CD4-positive, alpha-beta T cell (primary cell): ENCODE data around the gene HDLBP. TPM values are rescaled to one million over a fixed set of nuclear protein-coding genes. Genes with fewer than 3 reads are reported as not detected.

ENCODE experiments used
- ATAC-seq: fragments of 200-7000 bp; cut with Tn5 transposase; one replicate; pipeline ENCODE4 v1.10.0; 2022; ENCODE audit warnings: mild to moderate bottlenecking; ENCODE audit not compliant: poor library complexity
- CTCF ChIA-PET: fragments of 350-600 bp; sonication (Branson Sonifier 250); formaldehyde crosslinking; loops from one replicate; lab custom pipeline; 2021; ENCODE audit warnings: antibody characterized with exemption, inconsistent platforms; lab: Charles Lee
- POLR2A ChIA-PET: fragments of 350-600 bp; sonication (Branson Sonifier 250); formaldehyde crosslinking; loops from one replicate; lab custom pipeline; 2021; ENCODE audit warnings: antibody characterized with exemption, inconsistent platforms; lab: Charles Lee
- DNase-seq, 14 experiments: peaks; one replicate each; pipeline ENCODE4 v3.0.0-alpha.2; 2013 to 2020; ENCODE audit warnings: mixed read lengths in 2 of 14
- H3K27ac ChIP-seq, 2 donors: one replicate each; pipeline versions ENCODE4 v1.5.1 to v1.7.0; 2013; ENCODE audit warnings: low read length in 2 of 2, low read depth in 1 of 2, mild to moderate bottlenecking in 1 of 2
- H3K27me3 ChIP-seq, 2 experiments: 1 replicate in 1 of 2; 2 replicates in 1 of 2; pipeline versions ENCODE4 v1.6.1 to v1.7.0; 2013; ENCODE audit warnings: low read length in 2 of 2, control low read depth in 1 of 2, mild to moderate bottlenecking in 1 of 2, moderate library complexity in 1 of 2; ENCODE audit not compliant: insufficient read depth in 2 of 2, control insufficient read depth in 1 of 2
- H3K36me3 ChIP-seq: one replicate; pipeline ENCODE4 v1.6.1; 2013; ENCODE audit warnings: low read length, control low read depth; ENCODE audit not compliant: insufficient read depth
- H3K4me1 ChIP-seq: one replicate; pipeline ENCODE4 v1.6.1; 2013; ENCODE audit warnings: low read length, control low read depth; ENCODE audit not compliant: insufficient read depth
- H3K4me3 ChIP-seq: one replicate; pipeline ENCODE4 v1.5.1; 2013; ENCODE audit warnings: mild to moderate bottlenecking, low read length, moderate library complexity
- H3K9me3 ChIP-seq, 2 experiments: 1 replicate in 1 of 2; 2 replicates in 1 of 2; pipeline versions ENCODE4 v1.6.1 to v1.7.0; 2013; ENCODE audit warnings: low read length in 2 of 2, mild to moderate bottlenecking in 2 of 2, control low read depth in 1 of 2, moderate library complexity in 1 of 2; ENCODE audit not compliant: control insufficient read depth in 1 of 2, insufficient read depth in 1 of 2
- H3K27ac Mint-ChIP-seq: one replicate; pipeline ENCODE4 v1.8.0; 2020; ENCODE audit warnings: mixed read lengths
- H3K27me3 Mint-ChIP-seq: one replicate; pipeline ENCODE4 v1.8.0; 2021; ENCODE audit warnings: mixed read lengths
- H3K36me3 Mint-ChIP-seq: one replicate; pipeline ENCODE4 v1.8.0; 2021; ENCODE audit warnings: low read depth, mixed read lengths
- H3K4me1 Mint-ChIP-seq: one replicate; pipeline ENCODE4 v1.8.0; 2021; ENCODE audit warnings: low read depth, mixed read lengths
- H3K4me3 Mint-ChIP-seq: one replicate; pipeline ENCODE4 v1.8.0; 2020; ENCODE audit warnings: mild to moderate bottlenecking, mixed read lengths
- H3K9me3 Mint-ChIP-seq: one replicate; pipeline ENCODE4 v1.8.0; 2020; ENCODE audit warnings: mixed read lengths
- CTCF ChIP-seq: fragments of 200-600 bp; IDR thresholded peaks from one replicate; pipeline ENCODE4 v1.8.0; 2022; ENCODE audit warnings: antibody characterized with exemption, mild to moderate bottlenecking
- intact Hi-C, 2 experiments: fragments of 100-400 bp; cut with DNase I in 1 of 2; cut with micrococcal nuclease in 1 of 2; formaldehyde crosslinking; loops; one replicate each; pipeline versions ENCODE4 v1.15.1 to v1.9.0; 2023 to 2025; cut with DNase I, micrococcal nuclease
- total RNA-seq, 174 experiments: library from RNA in 2 of 174; stranded (reverse) in 2 of 174; gene quantifications; one replicate each; pipeline ENCODE4 v1.2.3 and lab custom pipeline; 2021 to 2026

The HDLBP gene
- total RNA-seq, 2 experiments from 2014 or later = 82.0 to 97.9 TPM

DNA sequence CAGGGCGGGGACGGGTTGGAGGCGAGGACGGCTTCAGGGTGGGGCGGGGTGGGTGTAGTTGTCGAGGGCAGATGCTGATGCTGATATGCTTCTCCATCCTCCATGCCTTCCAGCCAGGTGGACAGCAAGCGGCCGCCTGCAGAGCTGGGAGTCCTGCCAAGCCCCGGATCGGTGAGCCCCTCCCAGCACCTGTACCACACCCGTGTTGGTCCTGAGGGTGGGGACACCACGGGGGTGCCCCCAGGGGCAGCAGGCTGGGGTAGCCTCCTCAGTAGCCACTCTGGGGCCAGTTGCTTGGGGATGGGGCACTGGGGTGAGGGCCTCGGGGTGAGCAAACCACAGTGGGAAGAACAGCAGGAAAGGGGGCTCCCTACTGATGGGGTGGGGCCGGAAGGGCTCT lies 124.4 kb downstream of the HDLBP start:
- H3K4me1 Mint-ChIP-seq = no peaks in the 10 kb centered on the region

GRCh38 chr2:241190291-241190981 lies 125.0 kb downstream of the HDLBP start:
- intact Hi-C loops = no loop called here
- Histone ChIP-seq H3K4me3 (no peak overlapping the region), H3K9me3 (no peaks in the 10 kb centered on the region), H3K4me1 (no peaks in the 10 kb centered on the region), H3K36me3 (no peaks in the 10 kb centered on the region), H3K27me3 (no peaks in the 10 kb centered on the region), H3K27ac (no peak overlapping the region)
- CTCF ChIA-PET = no interaction called here
- POLR2A ChIA-PET = no interaction called here
- ATAC-seq = no peak
- H3K27ac Mint-ChIP-seq = no peak overlapping the region
- no peaks in the 10 kb centered on the region for H3K27me3 Mint-ChIP-seq
- H3K4me3 Mint-ChIP-seq = no peak overlapping the region
- H3K36me3 Mint-ChIP-seq = no peaks in the 10 kb centered on the region
- no peak for TF ChIP-seq CTCF
- H3K4me1 Mint-ChIP-seq = no peaks in the 10 kb centered on the region
- peak in 1 of 14 experiments; percentile 15 for DNase-seq
- no peaks in the 10 kb centered on the region for H3K9me3 Mint-ChIP-seq

More for the DNA sequence above, 124.4 kb downstream of the HDLBP start:
- Mint-ChIP-seq H3K27me3 (no peaks in the 10 kb centered on the region), H3K4me3 (no peak overlapping the region), H3K27ac (no peak overlapping the region), H3K36me3 (no peaks in the 10 kb centered on the region), H3K9me3 (no peaks in the 10 kb centered on the region)
- H3K36me3 ChIP-seq = no peaks in the 10 kb centered on the region
- no peak overlapping the region for H3K4me3 ChIP-seq
- TF ChIP-seq CTCF = no peak
- no peak overlapping the region for H3K27ac ChIP-seq
- intact Hi-C loops = no loop called here
- H3K9me3 ChIP-seq = no peaks in the 10 kb centered on the region
- ChIA-PET CTCF (no interaction called here), POLR2A (no interaction called here)
- no peaks in the 10 kb centered on the region for H3K4me1 ChIP-seq
- no peak for ATAC-seq
- peak in 1 of 14 experiments; percentile 9 for DNase-seq
- H3K27me3 ChIP-seq = no peaks in the 10 kb centered on the region

DNA sequence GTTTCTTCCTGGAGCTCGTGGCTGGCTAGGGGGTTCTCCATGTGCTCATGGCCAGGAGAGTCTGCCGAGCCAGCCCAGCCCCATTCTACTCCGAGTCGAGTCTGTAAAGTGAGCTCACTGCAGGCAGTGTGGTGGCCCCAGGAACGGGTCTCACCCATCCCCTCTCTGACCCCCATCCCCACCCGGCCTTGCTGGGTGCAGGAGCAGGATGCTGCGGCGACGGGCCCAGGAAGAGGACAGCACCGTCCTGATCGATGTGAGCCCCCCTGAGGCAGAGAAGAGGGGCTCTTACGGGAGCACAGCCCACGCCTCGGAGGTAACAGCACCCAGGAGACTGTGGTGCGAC lies 125.6 kb downstream of the HDLBP start:
- H3K36me3 ChIP-seq = no peaks in the 10 kb centered on the region
- ATAC-seq = no peak
- Mint-ChIP-seq H3K36me3 (no peaks in the 10 kb centered on the region), H3K4me3 (no peak overlapping the region), H3K4me1 (no peaks in the 10 kb centered on the region), H3K27me3 (no peaks in the 10 kb centered on the region), H3K27ac (no peak overlapping the region), H3K9me3 (no peaks in the 10 kb centered on the region)
- CTCF ChIA-PET = no interaction called here
- H3K27me3 ChIP-seq = no peaks in the 10 kb centered on the region
- no peak for TF ChIP-seq CTCF
- no peak overlapping the region for H3K27ac ChIP-seq
- intact Hi-C loops = no loop called here
- no peaks in the 10 kb centered on the region for H3K4me1 ChIP-seq
- POLR2A ChIA-PET = interaction anchor here (0.6 kb wide), 1 partner anchor 19 kb away, joined by 3 read pairs; no protein-coding TSS in a partner anchor
- DNase-seq = peak in 1 of 14 experiments; percentile 15
- H3K4me3 ChIP-seq = no peak overlapping the region
- no peaks in the 10 kb centered on the region for H3K9me3 ChIP-seq
